ENCODE results near the gene IRAK1BP1.
"Not testable (repeated sequence)": the region's sequence is repeated elsewhere in the genome, so short reads cannot be mapped to it uniquely, and the experiment has no call there.

Gene IRAK1BP1

DNA sequence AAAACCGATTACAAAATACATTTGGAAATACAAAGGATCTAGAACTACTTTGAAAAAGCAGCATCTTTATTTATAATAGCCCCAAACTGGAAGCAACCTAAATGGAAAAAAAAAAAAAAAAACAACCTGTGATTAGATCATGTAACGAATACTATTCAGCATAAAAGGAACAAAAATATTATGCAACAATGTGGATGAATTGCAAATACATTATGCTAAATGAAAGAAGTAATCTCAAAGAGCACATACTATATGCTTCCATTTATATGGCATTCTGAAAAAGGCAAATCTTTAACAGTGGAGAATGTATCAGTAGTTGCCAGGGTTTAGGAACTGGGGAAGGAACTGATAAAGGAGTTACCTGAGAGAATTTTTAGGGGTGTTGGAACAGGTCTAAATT lies 28.9 kb downstream of the IRAK1BP1 start:
- peak in 1 of 2 donors; percentile 50 for DNase-seq

DNA sequence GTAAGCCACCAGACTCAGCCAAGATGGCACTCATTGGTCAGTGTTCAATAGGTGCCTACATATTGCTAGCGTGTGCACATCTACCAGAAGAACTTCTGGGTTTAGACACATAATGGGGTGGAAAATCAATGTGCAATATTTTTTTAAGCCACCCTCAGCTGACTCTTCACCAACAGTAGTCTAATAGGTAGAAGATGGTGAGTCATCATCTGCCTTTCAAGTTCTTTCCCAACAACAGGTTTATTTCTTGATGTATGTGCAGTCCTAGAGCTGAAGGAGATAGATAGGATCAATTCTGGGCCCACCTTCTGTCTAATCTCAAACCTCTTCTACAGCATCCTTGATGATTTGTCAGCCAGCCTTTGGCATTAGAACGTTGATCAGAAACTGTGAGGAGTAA lies 41.3 kb downstream of the IRAK1BP1 start:
- DNase-seq, result no peak

DNA sequence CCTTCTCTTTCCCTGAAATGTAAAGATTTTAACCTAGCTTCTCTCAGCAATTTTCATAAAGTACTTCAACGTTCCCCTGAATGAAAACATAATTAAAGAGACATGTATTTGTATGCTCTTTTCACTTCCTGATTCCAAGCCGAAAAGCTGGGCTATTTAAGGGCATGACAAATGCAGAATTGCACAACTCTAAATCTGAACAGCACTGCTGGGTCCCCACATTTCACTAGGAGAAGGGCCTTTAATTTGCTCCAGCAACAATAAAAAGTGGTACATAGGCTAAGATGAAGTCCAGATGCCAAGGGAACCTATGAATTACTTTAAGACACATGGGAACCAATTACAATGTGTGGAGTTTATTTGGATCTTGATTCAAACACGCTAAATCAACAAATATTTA lies 42.0 kb downstream of the IRAK1BP1 start:
- peak; percentile 62 for DNase-seq

GRCh38 chr6:78910010-78910409 lies 42.7 kb downstream of the IRAK1BP1 start:
- no peak for DNase-seq

DNA sequence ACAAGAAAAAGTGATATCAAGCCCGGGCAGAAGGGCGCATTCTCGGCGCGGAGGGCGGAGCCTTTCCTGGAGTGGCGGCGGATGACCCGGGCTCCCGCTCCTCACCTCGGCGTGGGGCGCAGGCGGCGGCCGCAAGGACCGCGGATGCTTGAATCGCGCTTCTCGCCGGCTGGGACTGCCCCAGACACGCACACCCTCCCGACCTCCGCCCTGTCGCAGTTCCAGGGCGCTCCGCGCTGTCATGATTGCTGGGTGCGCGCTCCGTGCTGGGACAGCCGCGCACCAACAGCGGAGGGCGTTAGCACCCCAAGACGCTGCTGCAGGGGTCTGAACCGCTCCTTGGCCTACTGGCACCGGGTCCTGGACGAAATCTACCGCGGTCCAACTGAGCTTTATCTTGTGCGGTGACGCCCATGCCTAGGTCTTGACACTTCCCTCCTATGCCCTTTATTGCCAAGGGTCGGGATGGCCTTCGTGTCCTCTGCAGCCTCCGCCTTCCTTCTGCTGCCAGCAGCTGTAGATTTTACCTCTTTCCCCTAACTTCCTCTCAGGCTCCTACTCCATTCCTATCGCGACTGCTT lies 43.3 kb downstream of the IRAK1BP1 start:
- no peak for DNase-seq

DNA sequence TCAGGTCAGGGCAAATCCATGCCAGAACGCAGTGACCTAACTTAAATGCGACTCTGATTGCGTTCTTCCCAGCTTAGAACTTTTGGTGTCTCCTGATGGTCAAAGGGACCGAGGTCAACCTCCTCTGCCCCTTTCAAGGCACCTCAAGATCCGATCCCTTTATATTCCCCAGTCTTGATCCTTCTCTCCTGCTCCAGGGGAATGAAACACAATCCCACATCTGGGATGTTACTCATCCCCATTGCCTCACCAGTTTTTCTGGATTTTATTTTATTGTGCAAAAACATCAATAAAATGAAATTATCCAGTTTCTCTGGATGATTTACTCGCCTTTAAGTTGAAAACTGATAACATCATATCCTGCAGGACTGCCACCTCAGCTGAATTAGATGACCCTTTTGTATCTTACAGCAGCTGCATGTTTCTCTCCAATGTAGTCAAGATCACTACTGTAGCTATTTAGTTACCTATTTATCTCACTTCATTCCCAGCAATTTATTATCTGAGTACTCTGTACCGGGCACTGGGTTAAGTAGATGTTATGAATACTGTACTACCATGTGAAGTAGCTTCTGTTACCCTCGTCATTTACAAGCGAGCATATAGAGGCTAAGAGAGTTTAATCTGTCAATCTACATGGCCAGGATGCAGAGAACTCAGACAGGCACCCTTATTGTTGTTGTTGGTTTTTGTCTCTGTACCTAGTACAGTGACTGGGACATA lies 44.0 kb downstream of the IRAK1BP1 start:
- no peak for DNase-seq

DNA sequence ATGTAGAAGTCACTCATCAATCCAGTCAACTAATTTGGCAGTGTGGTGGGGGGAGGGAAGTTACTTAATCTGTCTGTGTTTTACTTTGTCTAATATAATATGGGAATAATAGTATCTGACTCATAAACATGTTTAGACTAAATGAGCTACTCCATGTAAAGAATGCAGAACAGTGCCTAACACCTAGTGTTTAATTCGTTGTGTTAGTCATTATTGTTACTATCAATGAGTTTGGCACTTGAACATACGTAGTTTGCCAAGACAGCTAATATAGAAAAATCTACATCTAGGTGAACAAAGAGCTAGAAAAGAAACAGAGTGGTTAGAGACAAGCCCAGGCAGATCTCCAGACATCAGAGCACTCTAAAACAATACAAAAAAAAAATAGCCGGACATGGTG lies 49.1 kb downstream of the IRAK1BP1 start:
- no peak for DNase-seq

GRCh38 chr6:78917788-78918187 lies 50.4 kb downstream of the IRAK1BP1 start:
- DNase-seq, result no peak

GRCh38 chr6:78921168-78921567 lies 53.8 kb downstream of the IRAK1BP1 start:
- not testable (repeated sequence) for DNase-seq

DNA sequence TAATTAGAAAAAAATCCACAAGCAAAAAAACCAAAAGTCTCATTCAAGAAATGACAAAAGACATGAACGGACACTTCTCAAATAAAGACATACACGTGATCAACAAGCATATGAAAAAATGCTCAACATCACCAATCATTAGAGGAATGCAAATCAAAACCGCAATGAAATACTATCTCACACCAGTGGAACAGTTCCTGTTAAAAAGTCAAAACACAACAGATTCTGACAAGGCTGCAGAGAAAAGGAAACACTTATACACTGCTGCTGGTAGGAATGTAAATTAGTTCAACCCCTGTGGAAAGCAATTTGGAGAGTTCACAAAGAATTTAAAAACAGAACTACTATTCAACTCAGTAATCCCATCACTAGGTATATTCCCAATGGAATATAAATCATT lies 58.0 kb downstream of the IRAK1BP1 start:
- no peak for DNase-seq

DNA sequence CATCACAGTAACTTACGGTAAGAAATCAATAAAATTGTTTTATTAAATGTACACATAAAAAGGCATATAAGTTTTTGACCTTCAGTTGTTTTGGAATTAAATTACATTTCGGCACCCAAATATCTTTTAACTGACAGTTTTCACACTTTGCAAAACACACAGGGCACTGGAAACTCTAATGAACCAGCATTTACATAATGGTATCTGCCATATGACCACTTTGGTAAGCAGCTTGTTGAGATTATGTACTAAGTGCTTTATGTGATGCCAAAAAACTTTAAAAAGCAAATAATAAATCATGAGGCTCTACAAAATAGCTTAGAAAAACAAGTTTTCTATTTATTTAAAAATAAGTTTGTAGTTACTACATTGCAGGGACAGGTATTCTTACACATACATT lies 68.2 kb downstream of the IRAK1BP1 start:
- no peak for DNase-seq

DNA sequence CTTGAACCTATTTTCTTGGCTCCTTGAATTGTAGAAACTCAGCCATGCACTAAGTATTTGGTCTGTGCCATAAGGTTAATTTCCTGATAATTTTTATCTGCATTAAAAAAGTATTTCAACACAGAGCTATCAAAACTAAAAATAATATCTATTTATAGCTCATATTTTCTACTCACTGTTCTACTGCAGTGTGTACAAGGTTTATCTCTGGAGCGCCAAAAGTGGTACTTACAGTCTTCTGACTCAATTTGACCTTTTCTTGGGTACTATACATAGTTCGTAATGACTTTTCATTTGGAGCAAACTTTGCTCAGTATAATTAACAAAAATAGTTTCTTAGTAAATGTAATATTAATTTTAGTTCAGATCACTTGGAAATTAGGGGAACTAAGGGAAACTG lies 69.2 kb downstream of the IRAK1BP1 start:
- DNase-seq, result no peak

GRCh38 chr6:78942446-78942845 lies 75.1 kb downstream of the IRAK1BP1 start:
- no peak for DNase-seq

DNA sequence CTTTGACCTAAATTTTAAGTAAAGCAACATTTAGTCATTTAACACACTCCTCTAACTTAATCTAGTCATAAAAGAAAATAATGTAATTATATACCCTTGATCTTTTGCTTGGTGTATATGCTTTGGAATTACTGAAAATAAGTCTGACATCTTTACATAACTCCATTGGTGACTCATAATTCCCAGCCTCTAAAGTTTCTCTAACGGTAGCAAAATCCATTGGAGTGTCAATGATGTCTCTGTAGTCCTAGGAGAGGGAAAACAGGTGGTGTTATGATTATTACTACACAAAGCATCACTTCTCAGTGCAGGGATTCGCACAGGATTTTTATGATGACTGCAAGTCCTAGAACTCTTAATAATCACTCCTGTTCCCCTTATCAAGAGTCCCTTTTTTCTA lies 80.2 kb downstream of the IRAK1BP1 start:
- no peak for DNase-seq

DNA sequence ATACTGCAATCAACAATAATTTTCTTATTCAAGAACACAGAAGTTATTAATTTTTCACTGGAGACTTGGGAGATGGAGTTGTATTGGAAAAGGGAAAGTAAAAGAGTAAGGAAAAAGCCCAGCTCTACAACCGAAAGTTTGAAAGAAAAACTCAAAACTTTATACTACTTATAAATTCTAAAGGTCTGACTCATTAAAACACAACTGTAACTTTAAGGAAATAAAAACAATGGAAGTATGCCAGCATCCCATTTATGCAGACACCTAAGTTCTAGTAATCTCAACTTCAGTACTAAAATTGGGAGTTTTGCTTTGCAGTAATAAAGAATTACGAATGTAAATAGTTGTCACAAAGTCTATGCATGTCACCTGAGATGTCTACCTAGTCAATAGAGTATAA lies 80.6 kb downstream of the IRAK1BP1 start:
- DNase-seq, result no peak

GRCh38 chr6:78948785-78949184 lies 81.4 kb downstream of the IRAK1BP1 start:
- DNase-seq, result no peak

DNA sequence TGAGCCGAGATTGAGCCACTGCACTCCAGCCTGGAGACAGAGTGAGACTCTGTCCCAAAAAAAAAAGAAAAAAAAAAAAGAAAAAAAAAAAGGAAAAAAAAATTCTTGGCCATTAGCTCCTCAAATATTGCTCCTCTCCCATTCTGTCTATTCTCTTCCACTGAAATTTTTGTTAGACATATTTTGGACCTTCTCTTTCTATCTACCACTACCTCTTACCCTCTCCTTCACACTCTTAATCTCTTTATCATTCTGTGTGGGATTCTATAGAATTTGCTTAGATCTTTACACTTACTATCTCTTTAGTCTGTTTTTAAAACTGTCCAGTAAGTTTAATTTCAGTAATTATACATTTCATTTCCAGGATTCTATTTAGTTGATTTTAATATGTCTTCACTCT lies 85.0 kb downstream of the IRAK1BP1 start:
- DNase-seq, result no peak

Data from inflammatory macrophage (primary cell).